MM.1S (cell line): Measurements from ENCODE around the gene TMEM182.

Source experiments
- CTCF ChIP-seq: fragments of 300-600 bp; sonication (generic); IDR thresholded peaks from 2 replicates; pipeline ENCODE4 v1.5.1; 2016; ENCODE audit warnings: antibody characterized with exemption, low read length, mixed read lengths
- EZH2 ChIP-seq: fragments of 300-600 bp; sonication (generic); optimal IDR thresholded peaks from 2 replicates; pipeline ENCODE3; 2017; ENCODE audit warnings: low read depth, mild to moderate bottlenecking, antibody characterized with exemption, low read length, mixed read lengths

- TF ChIP-seq CTCF (no peak), EZH2 (no peak)
These were observed 35.7 kb downstream of the TMEM182 start for GRCh38 chr2:102797486-102797885.
